ENCODE results near the gene FLNB.

FLNB gene

DNA sequence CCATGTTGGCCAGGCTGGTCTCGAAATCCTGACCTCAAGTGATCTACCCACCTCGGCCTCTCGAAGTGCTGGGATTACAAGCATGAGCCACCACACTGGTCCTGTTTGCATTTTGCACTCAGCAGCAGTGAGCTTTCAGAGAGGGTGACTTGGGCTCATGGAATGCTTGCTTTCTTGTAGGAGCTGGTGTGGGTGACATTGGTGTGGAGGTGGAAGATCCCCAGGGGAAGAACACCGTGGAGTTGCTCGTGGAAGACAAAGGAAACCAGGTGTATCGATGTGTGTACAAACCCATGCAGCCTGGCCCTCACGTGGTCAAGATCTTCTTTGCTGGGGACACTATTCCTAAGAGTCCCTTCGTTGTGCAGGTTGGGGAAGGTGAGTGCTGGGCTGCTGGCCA, 90.3 kb downstream of the FLNB start:
- TF ChIP-seq CTCF (IDR thresholded peaks at IDR 0.05; ENCODE audit: low read depth, low read length) = no peak
- no peaks in the 10 kb centered on the region for H3K27me3 ChIP-seq
- H3K4me3 ChIP-seq (ENCODE audit: low read depth, low read length) = no peak overlapping the region
- no peak for DNase-seq
- no peaks in the 10 kb centered on the region for H3K36me3 ChIP-seq
- no peaks in the 10 kb centered on the region for H3K4me1 ChIP-seq
- no peaks in the 10 kb centered on the region for H3K9me3 ChIP-seq

DNA sequence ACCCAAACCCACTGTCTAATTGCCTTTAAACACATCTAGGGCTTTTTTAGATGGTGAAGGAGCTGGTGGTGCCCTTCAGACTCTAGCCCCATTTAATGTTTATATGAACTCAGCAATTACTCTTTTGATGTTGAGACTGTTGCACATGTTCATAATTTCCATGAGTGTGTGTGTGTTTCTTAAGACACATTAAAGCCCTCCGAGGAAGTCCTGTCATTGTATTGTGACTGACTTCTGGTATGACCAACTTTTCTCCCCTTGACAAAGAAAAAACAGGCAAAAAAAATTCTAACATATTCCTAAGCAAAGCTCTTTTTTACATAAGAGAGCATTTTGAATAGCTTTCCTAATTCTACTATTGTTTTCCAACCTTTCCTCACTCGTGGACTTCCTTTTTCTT, 91.6 kb downstream of the FLNB start:
- Histone ChIP-seq H3K9me3 (no peaks in the 10 kb centered on the region), H3K27me3 (no peaks in the 10 kb centered on the region), H3K4me1 (no peaks in the 10 kb centered on the region), H3K4me3 (ENCODE audit: low read depth, low read length) (no peak overlapping the region), H3K36me3 (no peaks in the 10 kb centered on the region)
- TF ChIP-seq CTCF (IDR thresholded peaks at IDR 0.05; ENCODE audit: low read depth, low read length) = no peak
- no peak for DNase-seq

- DNase-seq = no peak
- Histone ChIP-seq H3K9me3 (no peaks in the 10 kb centered on the region), H3K4me1 (no peaks in the 10 kb centered on the region), H3K27me3 (no peaks in the 10 kb centered on the region), H3K36me3 (no peaks in the 10 kb centered on the region), H3K4me3 (ENCODE audit: low read depth, low read length) (no peak overlapping the region)
- TF ChIP-seq CTCF (IDR thresholded peaks at IDR 0.05; ENCODE audit: low read depth, low read length) = no peak
Observed at GRCh38 chr3:58101499-58102389, 93.5 kb downstream of the FLNB start.

DNA sequence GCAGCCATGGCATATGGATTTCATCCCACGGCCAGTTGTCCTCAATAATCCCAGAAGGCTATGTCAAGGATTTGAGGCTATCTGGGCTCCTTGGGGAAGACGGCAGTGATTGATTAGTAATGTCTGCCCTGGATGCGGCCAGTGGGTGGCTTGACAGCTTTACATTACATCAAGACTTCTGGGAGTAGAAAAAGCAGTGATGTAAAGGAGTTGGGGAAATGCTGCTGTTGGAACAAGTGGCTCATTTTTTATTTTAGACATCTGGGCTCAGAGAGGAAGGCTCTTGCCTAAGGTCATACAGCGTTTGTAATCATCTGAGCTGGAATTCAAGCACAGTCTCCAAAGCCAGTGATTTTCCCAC, 94.1 kb downstream of the FLNB start:
- H3K4me1 ChIP-seq = no peaks in the 10 kb centered on the region

DNA sequence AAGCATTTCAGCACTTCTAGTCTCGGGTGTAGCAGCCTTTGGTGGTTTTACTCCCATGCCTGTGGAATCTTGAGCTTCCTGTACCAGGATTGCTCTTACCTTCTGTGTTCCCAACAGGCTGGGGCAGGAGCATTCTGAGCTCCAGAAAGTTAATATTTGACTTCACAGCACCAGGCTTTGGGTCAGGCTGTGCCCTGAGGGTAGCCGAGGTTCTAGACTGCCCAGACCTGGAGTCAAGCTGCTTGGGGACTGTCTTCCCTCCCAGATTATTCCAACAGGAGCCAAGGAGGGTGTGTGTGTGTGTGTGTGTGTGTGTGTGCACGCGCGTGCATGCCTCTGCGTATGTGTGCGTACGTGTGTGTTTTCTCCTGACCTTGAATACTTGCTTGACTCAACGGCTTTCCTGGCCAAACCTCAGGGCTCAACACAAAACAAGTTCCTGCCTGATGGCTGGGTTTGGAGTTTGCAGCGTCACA, 94.8 kb downstream of the FLNB start:
- no peaks in the 10 kb centered on the region for H3K36me3 ChIP-seq
- no peak for DNase-seq

More for the DNA sequence above, 94.1 kb downstream of the FLNB start:
- Histone ChIP-seq H3K4me3 (ENCODE audit: low read depth, low read length) (no peak overlapping the region), H3K36me3 (no peaks in the 10 kb centered on the region), H3K9me3 (no peaks in the 10 kb centered on the region), H3K27me3 (no peaks in the 10 kb centered on the region)
- DNase-seq = no peak
- TF ChIP-seq CTCF (IDR thresholded peaks at IDR 0.05; ENCODE audit: low read depth, low read length) = no peak

More for the DNA sequence above, 94.8 kb downstream of the FLNB start:
- Histone ChIP-seq H3K9me3 (no peaks in the 10 kb centered on the region), H3K27me3 (no peaks in the 10 kb centered on the region), H3K4me3 (ENCODE audit: low read depth, low read length) (no peak overlapping the region), H3K4me1 (no peaks in the 10 kb centered on the region)
- TF ChIP-seq CTCF (IDR thresholded peaks at IDR 0.05; ENCODE audit: low read depth, low read length) = no peak
